GM18517 (cell line): ENCODE results near the gene NHERF2.

Experiments used
- ATAC-seq: cut with Tn5 transposase; IDR thresholded peaks from one replicate; pipeline ENCODE4 v1.9.1; 2021; ENCODE audit warnings: mild to moderate bottlenecking, moderate library complexity; ENCODE audit not compliant: unreplicated experiment

Gene NHERF2

DNA sequence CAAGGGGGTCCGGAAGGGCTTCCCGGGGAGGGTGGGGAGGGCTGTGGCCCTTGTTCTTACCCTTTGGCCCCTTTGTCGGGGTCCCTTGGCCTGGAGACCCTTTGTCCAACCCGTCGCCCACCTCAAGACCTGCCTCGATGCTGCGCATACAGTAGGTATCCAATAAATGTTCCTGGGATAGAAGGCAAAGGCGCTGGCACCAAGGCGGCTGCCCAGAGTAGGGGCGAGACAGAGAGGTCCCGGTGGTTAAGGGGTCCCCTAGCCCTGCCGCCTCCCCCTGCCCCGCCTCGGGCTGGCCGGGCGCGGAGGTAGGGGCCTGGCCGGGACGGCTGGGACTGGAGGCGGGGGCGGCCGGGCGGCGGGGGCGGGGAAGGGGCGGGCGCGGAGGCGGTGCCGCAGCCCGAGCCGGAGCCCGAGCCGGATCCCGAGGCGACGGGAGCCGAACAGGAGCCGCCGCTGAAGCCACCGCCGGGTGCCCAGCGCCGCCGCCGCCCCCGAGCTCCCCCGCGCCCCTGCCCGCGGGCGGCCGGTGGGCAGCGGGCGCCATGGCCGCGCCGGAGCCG, at the start of gene NHERF2:
Gene NHERF2 (plus strand): TSS at position 442 of the 563 bp plus-strand sequence. CDS start 104 bp downstream, at position 546.
- ATAC-seq: no peak

DNA sequence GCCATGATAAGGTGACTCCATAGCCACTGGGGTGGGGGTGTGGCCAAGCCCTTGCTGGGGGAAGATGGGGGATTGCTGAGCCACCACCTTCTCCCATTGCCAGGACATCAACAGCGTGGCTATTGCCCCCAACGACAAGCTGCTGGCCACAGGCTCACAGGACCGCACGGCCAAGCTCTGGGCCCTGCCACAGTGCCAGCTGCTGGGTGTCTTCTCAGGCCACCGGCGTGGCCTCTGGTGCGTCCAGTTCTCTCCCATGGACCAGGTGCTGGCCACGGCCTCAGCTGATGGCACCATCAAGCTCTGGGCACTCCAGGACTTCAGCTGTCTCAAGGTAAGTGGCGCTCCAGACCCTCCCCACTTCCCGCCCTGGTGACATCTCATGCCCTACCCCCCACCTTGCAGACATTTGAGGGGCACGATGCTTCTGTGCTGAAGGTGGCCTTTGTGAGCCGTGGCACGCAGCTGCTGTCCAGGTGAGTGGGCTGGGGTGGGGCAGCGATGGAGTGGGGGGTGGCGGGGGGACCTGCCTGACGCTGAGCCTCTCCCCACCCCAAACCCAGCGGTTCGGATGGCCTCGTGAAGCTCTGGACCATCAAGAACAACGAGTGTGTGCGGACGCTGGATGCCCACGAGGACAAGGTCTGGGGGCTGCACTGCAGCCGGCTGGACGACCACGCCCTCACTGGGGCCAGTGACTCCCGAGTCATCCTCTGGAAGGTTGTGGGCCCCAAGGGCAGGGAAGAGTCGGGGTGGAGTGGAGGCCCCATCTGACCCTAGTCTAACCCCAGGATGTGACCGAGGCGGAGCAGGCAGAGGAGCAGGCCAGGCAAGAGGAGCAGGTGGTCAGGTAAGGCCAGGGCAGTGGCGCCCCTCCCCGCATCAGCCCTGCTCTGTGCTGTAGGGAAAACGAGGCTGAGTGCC, 49.5 kb upstream of the NHERF2 start:
- no peak for ATAC-seq

- no peak for ATAC-seq
These were observed 48.8 kb upstream of the NHERF2 start for GRCh38 chr16:1977875-1978268.

DNA sequence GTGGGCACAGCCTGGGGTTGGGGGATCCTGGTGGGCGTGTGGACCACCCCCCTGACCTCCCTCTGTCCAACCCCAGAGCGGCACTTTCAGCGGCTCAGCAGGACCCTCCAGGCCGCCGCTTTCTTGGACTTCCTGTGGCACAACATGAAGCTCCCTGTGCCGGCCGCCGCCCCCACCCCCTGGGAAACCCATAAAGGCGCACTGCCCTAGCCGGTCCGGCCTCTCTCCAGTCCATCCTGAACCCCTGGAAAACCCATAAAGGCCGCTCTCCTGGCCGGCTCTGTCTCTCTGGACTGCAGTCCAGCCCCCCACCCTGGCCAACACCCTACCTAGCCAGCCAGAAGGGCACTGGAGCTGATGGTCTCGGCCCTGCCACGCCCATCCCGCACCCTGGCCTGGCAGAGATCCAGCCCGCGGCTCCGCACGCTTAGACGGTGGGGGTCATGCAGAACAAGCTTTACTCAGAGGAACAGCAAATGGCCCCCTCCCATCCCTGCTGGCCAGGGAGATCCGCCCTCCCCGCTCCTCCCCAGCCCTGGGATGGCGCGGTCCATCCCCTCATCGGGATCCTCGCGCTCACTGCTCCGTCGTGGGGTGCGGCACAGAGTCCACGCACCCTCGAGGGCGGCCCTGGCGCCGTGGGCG, 48.1 kb upstream of the NHERF2 start:
- ATAC-seq: no peak

DNA sequence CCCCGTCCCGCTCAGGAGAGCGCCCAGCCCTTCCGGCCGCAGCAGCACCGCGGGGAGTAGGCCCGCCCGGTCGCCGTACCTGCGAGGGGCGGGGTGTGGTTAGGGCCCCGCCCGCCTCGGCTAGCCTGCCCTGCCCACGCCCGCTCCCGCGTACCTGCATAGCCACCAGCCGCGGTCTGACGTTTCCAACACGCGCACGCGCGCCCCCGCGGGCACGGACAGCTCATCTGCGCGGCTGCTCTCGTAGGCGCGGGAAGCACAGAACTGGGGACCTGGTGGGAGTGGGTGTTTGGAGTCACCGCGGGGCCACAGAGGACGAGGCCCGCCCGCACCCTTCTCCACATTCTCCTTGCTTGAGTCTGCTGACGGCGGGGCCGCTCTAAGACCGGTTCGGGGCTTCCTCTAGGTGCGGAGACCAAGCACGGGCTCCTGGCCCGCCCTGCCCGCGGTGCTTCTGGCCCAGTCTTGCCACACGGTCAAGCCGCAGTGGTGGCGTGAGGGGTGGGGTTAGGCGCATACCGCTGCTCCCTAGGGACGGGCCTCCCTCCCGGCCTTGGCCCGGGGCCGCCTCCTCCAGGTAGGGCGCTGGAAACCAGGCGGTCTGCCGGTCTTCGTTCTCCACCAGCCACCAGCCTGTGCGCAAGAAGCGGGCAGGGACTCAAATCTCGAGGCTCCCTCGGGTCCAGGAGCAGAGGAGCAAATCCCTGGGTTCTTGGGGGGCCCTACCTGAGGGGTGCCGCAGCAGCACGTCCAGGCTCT, 47.3 kb upstream of the NHERF2 start:
- no peak for ATAC-seq

DNA sequence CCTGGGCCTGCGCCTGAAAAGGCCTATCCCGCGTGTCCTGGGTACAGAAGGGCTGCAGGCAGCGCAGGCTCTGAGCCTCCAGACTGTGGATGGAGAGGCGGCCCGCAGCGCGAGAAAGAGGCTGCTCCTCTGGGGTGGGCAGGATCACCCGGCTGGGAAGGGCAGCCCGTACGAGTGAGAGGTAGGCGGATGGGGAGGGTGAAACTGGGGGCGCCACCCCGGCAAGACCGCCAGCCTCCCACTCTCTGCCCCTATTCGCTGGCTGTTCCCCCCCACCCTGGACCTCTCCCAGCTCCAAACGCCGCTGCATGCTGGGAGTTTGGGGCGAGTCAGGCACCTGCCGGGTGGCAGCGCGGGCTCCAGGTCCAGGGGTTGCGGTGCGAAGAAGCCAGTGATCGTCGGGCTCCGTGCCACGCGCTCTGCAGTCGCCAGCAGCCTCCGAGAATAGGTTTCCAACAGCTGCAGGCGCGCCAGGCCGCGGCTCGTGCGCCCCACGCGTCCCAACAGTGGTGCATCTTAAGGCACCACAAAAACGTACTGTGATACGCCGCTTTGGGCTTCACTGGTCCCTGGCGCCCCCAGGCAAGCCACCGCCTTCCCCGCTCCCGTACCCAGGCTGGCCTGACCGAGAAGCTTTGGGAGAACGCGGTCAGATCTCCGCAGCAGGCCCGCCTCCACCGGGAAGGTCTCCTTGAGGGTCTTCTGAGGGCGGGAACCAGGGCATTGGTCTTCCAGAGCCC, 46.5 kb upstream of the NHERF2 start:
- ATAC-seq: no peak

- no peak for ATAC-seq
These were observed 46.0 kb upstream of the NHERF2 start for GRCh38 chr16:1980770-1981087.

GRCh38 chr16:1981398-1981836, 45.3 kb upstream of the NHERF2 start, which contains the start of gene NOXO1:
Gene NOXO1 (minus strand): TSS chr16:1981469. CDS start chr16:1981179, 290 bp downstream.
- ATAC-seq: no peak

DNA sequence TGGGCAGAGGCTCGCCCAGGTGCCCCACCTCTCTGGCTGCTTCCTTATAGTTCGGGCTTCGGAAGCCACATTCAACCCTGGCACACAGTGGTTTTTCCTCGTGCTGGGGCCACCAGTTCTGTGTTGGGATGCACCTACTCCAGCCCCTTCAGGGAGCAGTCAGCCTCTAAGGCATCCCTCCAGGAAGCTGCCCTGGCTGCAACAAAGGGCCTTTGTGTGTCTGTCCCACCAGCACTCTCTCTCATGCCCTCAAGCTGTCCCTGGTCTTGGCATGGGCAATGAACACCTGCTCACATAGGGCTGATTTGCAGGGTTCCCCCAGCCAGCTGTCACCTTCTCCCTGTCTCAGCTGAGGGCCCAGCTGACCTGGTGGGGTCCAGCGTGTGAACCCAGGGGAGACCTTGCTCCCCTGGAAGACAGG, 44.7 kb upstream of the NHERF2 start:
- ATAC-seq: no peak

- no peak for ATAC-seq
These were observed 43.6 kb upstream of the NHERF2 start for GRCh38 chr16:1982991-1983543.

GRCh38 chr16:1983544-1984346, 43.0 kb upstream of the NHERF2 start, which contains the start of gene GFER:
Gene GFER (plus strand): TSS chr16:1984193. CDS start chr16:1984219, 26 bp downstream.
- ATAC-seq: peak; percentile 68

DNA sequence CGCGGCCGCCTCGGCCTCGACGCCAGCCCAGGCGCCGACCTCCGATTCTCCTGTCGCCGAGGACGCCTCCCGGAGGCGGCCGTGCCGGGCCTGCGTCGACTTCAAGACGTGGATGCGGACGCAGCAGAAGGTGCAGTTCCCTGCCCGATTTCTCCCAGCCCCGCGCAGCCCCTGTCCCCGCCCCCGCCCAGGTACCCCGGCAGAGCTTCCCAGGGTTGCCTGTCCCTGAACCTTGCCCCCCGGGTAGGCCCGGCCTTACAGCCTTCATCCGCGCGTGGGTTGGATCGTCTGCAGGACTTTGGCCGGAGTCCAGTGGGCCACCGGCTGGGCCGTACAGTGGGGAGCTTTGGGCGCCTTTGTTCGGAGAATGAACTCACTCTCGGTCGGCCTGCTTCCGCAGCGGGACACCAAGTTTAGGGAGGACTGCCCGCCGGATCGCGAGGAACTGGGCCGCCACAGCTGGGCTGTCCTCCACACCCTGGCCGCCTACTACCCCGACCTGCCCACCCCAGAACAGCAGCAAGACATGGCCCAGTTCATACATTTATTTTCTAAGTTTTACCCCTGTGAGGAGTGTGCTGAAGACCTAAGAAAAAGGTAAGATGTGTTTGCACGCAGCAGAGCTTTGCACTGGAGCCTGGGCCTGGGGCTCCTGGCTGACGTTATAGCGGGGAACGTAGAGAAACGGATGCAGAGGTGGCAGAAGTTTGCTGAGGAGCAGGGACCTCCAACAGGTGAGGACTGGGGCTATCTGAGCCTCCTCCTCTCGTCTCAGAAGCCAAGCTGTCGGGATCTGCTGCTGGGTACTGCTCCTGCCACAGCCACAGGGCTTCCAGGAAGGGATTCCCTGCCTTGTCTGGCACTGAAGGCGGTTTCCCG, 42.1 kb upstream of the NHERF2 start:
- ATAC-seq: peak; percentile 3

DNA sequence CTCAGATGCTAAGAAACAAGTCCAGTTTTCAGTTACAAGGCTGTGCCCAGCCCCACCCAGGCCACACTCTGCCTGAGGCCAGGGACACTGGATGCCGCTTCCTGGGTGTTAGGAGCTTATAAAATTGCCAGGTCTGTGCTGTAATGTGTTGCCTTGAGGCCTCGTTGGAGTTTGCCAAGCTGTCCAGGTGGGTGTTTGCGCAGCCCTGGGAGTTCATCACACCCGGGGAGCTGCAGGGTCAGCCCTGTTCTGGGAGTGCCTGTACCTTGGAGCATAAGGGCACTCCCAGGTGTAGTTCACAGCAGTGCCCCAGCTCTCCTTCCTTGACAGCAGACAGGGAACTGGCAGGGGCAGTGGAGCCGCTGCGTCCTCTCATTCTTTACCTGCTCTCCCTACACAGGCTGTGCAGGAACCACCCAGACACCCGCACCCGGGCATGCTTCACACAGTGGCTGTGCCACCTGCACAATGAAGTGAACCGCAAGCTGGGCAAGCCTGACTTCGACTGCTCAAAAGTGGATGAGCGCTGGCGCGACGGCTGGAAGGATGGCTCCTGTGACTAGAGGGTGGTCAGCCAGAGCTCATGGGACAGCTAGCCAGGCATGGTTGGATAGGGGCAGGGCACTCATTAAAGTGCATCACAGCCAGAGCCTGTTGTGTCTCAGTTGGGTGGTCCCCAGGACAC, 41.1 kb upstream of the NHERF2 start:
- no peak for ATAC-seq

DNA sequence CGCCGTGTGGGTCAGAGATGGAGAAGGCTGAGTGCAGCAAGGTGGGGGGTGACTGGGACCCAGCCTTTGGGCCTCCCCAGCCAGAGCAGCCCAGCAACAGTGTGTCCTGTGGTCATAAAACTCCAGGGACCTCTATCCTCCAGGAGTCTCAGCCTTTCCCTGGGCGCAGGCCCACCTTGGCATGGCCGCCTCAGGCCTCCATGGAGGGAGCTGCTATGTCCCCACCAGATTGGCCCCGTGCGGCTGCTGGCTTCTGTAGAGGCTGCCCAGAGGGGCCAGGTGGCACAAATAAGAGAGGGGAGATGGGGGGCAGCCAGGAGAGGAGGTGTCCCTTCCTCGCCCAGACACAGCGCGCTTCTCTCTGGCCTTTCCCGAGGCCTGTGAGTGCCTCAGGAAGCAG, 39.5 kb upstream of the NHERF2 start:
- no peak for ATAC-seq

DNA sequence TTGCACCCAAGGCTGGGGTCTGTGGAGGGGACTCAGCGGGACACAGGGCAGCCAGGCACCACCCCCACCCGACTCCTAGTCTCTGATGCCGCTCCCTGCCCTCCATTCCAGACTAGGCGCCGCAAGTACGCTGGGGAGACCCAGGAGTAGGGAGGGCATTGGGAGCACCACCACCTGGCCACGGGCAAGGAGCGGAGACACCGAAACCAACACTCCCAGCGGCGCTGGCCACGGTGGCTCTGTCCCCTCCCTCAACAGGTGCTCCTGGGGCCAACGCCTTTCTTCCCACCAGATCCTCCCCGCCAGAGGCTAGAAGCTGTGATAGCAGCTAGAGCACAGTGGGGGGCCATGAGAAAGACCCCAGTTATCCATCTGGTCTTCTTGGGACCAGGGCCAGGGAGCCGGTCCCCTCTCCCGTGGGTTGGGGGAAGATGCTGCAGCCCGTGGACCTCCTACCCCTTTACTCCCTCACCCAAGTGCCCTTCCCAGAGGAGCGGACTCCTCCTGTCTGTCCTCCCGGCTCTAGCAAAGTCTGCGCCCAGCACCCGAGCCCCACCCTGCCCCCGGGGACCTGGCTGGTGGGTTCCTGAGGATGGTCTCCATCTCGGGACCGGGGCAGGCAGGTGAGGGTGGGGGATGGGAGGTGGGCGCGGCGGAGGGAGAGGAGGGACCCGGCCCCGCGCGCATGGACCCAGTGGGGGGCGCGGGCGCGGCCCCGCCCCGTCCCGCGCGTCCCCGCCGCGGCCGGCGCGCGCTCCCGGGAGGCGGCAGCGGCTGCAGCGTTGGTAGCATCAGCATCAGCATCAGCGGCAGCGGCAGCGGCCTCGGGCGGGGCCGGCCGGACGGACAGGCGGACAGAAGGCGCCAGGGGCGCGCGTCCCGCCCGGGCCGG, 37.2 kb upstream of the NHERF2 start, which contains the start of gene SYNGR3:
Gene SYNGR3 (plus strand): TSS at position 762 of the 892 bp plus-strand sequence. CDS start 133 bp downstream, outside the sequence.
- ATAC-seq: no peak

- no peak for ATAC-seq
These were observed 36.7 kb upstream of the NHERF2 start for GRCh38 chr16:1990101-1990350.
